ENCODE measurements around the gene BAG2. TPM values are rescaled to one million over a fixed set of nuclear protein-coding genes. Genes with fewer than 3 reads are reported as not detected.

Gene BAG2
- total and polyA plus RNA-seq, 2 of the 13 experiments (the other 11 are each of a cell fraction or from before 2014, with no cell fraction given): 5.7 to 15.1 TPM

DNA sequence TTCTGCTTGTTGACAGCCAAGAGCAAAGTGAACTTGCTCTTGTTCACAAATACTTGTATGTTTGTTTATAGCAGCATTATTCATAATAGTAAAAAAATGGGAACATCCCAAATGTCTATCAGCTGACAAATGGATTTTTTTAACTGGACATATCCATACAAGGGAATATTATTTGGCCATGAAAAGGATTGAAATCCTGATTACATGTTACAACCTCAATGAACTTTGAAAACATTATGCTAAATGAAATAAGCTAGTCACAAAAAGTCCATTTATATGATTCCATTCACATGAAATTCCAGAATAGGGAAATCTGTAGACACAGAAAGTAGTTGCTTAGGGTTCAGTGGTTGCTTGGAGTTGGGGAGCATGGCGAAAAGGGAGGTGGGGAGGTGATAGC lies 28.4 kb upstream of the BAG2 start:
- ChIA-PET CTCF (ENCODE audit: low intra/inter-chr PET ratio, low total read pairs) (no interaction called here), POLR2A (no interaction called here)
- H4K20me1 ChIP-seq (ENCODE audit: insufficient read depth, low read length): no peaks in the 10 kb centered on the region
- H3K79me2 ChIP-seq (ENCODE audit: insufficient read depth, low read length): no peaks in the 10 kb centered on the region
- in situ Hi-C loops (cut with HindIII; ENCODE audit: extremely low pct_ligation_motif_present, low pct_unique_long_range_greater_than_20kb): no loop called here
- BruUV-seq (replicated peaks): no TSS peak
- H3K4me3 ChIP-seq (replicated peaks in 1 of 3; ENCODE audit: insufficient read depth in 1 of 3, low read depth in 2 of 3, low read length in 3 of 3): no peak overlapping the region
- FAIRE-seq (no peak), ATAC-seq (no peak), DNase-seq (ENCODE audit: low spot score) (no peak)
- H3K27me3 ChIP-seq (ENCODE audit: control insufficient read depth in 1 of 2, insufficient read depth in 2 of 2, low read length in 2 of 2): no peaks in the 10 kb centered on the region
- no peak overlapping the region for H2AFZ ChIP-seq (ENCODE audit: low read length)
- peaks cover 25% of the 10 kb centered on the region for H3K4me1 ChIP-seq (ENCODE audit: insufficient read depth, low read length)
- no peak overlapping the region for H3K4me2 ChIP-seq (ENCODE audit: low read depth, low read length)
- no peak overlapping the region for H3K9ac ChIP-seq (ENCODE audit: insufficient read depth, low read depth, low read length)
- no peaks in the 10 kb centered on the region for H3K9me3 ChIP-seq (ENCODE audit: low read length)
- 100% methylated on average over 1 of the region's 1 CpG for WGBS (ENCODE audit: low lambda C conversion rate)
- no peak overlapping the region for H3K27ac ChIP-seq (ENCODE audit: extremely low read length, insufficient read depth, low read length)
- intact Hi-C loops (cut with micrococcal nuclease; ENCODE audit: unreplicated experiment): loop anchor here (2.0 kb wide), 2 partner anchors 29 to 51 kb away; partner anchors contain the start of gene BAG2
- H3K36me3 ChIP-seq (replicated peaks in 1 of 2; ENCODE audit: control insufficient read depth in 1 of 2, insufficient read depth in 2 of 2, low read length in 2 of 2): peaks cover 8 to 27% of the 10 kb centered on the region in 2 experiments
- TF ChIP-seq ZFP1 (CRISPR knock-in tag; IDR thresholded peaks at IDR 0.05) (no peak), E2F1 (CRISPR knock-in tag; IDR thresholded peaks at IDR 0.05) (no peak), RFX1 (IDR thresholded peaks at IDR 0.05) (no peak), FOXP1 (IDR thresholded peaks at IDR 0.05) (no peak), FOXP1 (CRISPR knock-in tag; IDR thresholded peaks at IDR 0.05) (no peak), ZNF263 (CRISPR knock-in tag; IDR thresholded peaks at IDR 0.05) (no peak), BRD4 (CRISPR knock-in tag; IDR thresholded peaks at IDR 0.05) (no peak), AHDC1 (CRISPR knock-in tag; IDR thresholded peaks at IDR 0.05; ENCODE audit: borderline replicate concordance) (no peak), MAFG (CRISPR knock-in tag; IDR thresholded peaks at IDR 0.05) (no peak), PHF8 (CRISPR knock-in tag; IDR thresholded peaks at IDR 0.05) (no peak), ZNF17 (CRISPR knock-in tag; IDR thresholded peaks at IDR 0.05) (no peak), MAX (IDR thresholded peaks at IDR 0.05) (no peak), ZNF816 (CRISPR knock-in tag; IDR thresholded peaks at IDR 0.05; ENCODE audit: borderline replicate concordance) (no peak)
- TF ChIP-seq, protein P1, sequence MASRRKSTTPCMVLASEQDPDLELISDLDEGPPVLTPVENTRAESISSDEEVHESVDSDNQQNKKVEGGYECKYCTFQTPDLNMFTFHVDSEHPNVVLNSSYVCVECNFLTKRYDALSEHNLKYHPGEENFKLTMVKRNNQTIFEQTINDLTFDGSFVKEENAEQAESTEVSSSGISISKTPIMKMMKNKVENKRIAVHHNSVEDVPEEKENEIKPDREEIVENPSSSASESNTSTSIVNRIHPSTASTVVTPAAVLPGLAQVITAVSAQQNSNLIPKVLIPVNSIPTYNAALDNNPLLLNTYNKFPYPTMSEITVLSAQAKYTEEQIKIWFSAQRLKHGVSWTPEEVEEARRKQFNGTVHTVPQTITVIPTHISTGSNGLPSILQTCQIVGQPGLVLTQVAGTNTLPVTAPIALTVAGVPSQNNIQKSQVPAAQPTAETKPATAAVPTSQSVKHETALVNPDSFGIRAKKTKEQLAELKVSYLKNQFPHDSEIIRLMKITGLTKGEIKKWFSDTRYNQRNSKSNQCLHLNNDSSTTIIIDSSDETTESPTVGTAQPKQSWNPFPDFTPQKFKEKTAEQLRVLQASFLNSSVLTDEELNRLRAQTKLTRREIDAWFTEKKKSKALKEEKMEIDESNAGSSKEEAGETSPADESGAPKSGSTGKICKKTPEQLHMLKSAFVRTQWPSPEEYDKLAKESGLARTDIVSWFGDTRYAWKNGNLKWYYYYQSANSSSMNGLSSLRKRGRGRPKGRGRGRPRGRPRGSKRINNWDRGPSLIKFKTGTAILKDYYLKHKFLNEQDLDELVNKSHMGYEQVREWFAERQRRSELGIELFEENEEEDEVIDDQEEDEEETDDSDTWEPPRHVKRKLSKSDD (CRISPR knock-in tag; IDR thresholded peaks at IDR 0.05; ENCODE audit: low read depth): no peak

Measured in HepG2 (cell line).